Smooth muscle cell (in vitro differentiated cells): Measurements from ENCODE around the gene STEAP1B. TPM values are rescaled to one million over a fixed set of nuclear protein-coding genes. Genes with fewer than 3 reads are reported as not detected.

Experiments used
- DNase-seq: peaks from one replicate; lab custom pipeline; 2025; ENCODE audit not compliant: unreplicated experiment; lab: John Stamatoyannopoulos, UW
- H2AFZ ChIP-seq: fragments of 200-600 bp; sonication (generic); 2 replicates; pipeline ENCODE4 v1.6.0; 2016; ENCODE audit warnings: antibody characterized with exemption, low read depth, mild to moderate bottlenecking
- H3F3A ChIP-seq: fragments of 200-600 bp; sonication (generic); 2 replicates; pipeline ENCODE4 v1.6.0; 2017; ENCODE audit warnings: antibody characterized with exemption, low read depth
- H3K27ac ChIP-seq: fragments of 200-600 bp; sonication (generic); 2 replicates; pipeline ENCODE4 v1.5.1; 2016; ENCODE audit warnings: low read depth, mild to moderate bottlenecking
- H3K27me3 ChIP-seq: fragments of 200-600 bp; sonication (generic); 2 replicates; pipeline ENCODE4 v1.6.1; 2016; ENCODE audit warnings: low read depth, mild to moderate bottlenecking
- H3K36me3 ChIP-seq: fragments of 200-600 bp; sonication (generic); 2 replicates; pipeline ENCODE4 v1.5.1; 2016; ENCODE audit warnings: low read depth
- H3K4me1 ChIP-seq: fragments of 200-600 bp; sonication (generic); 2 replicates; pipeline ENCODE4 v1.5.1; 2016; ENCODE audit warnings: low read depth
- H3K4me2 ChIP-seq: fragments of 200-600 bp; sonication (generic); 2 replicates; pipeline ENCODE4 v1.6.0; 2016; ENCODE audit warnings: mild to moderate bottlenecking
- H3K4me3 ChIP-seq: fragments of 200-600 bp; sonication (generic); 2 replicates; pipeline ENCODE4 v1.5.1; 2016; ENCODE audit warnings: mild to moderate bottlenecking
- H3K79me2 ChIP-seq: fragments of 200-600 bp; sonication (generic); 2 replicates; pipeline ENCODE4 v1.6.0; 2016; ENCODE audit warnings: low read depth, mild to moderate bottlenecking
- H3K9ac ChIP-seq: fragments of 200-600 bp; sonication (generic); 2 replicates; pipeline ENCODE4 v1.6.0; 2016; ENCODE audit warnings: low read depth
- H3K9me3 ChIP-seq: fragments of 200-600 bp; sonication (generic); replicated peaks from 2 replicates; pipeline ENCODE4 v1.5.1; 2016; ENCODE audit warnings: low read depth
- H4K20me1 ChIP-seq: fragments of 200-600 bp; sonication (generic); 2 replicates; pipeline ENCODE4 v1.6.0; 2016; ENCODE audit warnings: low read depth
- CTCF ChIP-seq: fragments of 200-600 bp; sonication (generic); IDR thresholded peaks from 2 replicates; pipeline ENCODE4 v1.5.1; 2017; ENCODE audit warnings: borderline replicate concordance, mild to moderate bottlenecking, antibody characterized with exemption; ENCODE audit not compliant: insufficient read depth, poor library complexity, severe bottlenecking
- whole genome bisulfite sequencing: methylation state at CpG from one replicate; pipeline ENCODE4 v1.1.7; 2016; ENCODE audit warnings: low lambda C conversion rate; 5-methylcytosine and 5-hydroxymethylcytosine counted together
- polyA plus RNA-seq: library from polyadenylated mRNA; unstranded; fragments of >200 nt; fragmentation: Nextera tagmentation; extraction: Ambion mirVana; gene quantifications from 2 replicates; pipeline ENCODE4 v1.2.1, GENCODE V29; 2016
- total RNA-seq: library from RNA; depleted of rRNA; stranded (reverse); fragments of >200 nt; gene quantifications from 2 replicates; pipeline ENCODE4 v1.2.3, GENCODE V29; 2014

The STEAP1B gene
- total and polyA plus RNA-seq, 2 experiments from 2014 or later: 0.40 TPM; not detected in 1

DNA sequence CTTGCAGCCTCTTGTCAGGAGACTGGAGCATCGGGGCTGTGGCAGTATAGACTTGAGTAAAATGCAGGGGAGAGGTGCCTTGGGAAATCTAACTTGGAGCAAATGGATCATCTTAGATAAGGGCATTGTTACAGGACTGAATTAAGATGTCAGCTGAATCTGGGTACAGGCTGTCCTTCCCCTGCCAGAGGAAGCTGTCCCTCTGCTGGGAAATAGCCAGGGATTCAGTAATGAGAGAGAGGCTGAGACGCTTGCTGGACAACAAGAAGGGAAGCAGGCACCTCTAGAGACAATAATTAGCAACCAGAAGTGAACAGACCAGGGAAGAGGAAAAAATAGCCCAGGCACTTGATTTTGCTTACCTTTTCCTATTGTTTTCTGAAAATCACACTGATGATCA is 122.3 kb downstream of the STEAP1B start:
- no peaks in the 10 kb centered on the region for H4K20me1 ChIP-seq
- WGBS: 61% methylated on average over 2 of the region's 2 CpGs

GRCh38 chr7:22375359-22376048 is 124.5 kb downstream of the STEAP1B start:
- Histone ChIP-seq H3K4me1 (no peaks in the 10 kb centered on the region), H2AFZ (no peak overlapping the region), H3K4me2 (no peak overlapping the region), H3K27me3 (peaks cover 8% of the 10 kb centered on the region), H4K20me1 (no peaks in the 10 kb centered on the region), H3K36me3 (no peaks in the 10 kb centered on the region), H3K9me3 (no peaks in the 10 kb centered on the region), H3K27ac (no peak overlapping the region), H3K4me3 (no peak overlapping the region), H3K9ac (no peak overlapping the region), H3K79me2 (no peaks in the 10 kb centered on the region), H3F3A (no peaks in the 10 kb centered on the region)
- DNase-seq: no peak
- no peak for TF ChIP-seq CTCF
- WGBS: 80% methylated on average over 2 of the region's 2 CpGs

More for the DNA sequence above, 122.3 kb downstream of the STEAP1B start:
- no peak for TF ChIP-seq CTCF
- H3K9me3 ChIP-seq: no peaks in the 10 kb centered on the region
- H3K36me3 ChIP-seq: no peaks in the 10 kb centered on the region
- H2AFZ ChIP-seq: no peak overlapping the region
- no peaks in the 10 kb centered on the region for H3F3A ChIP-seq
- H3K4me3 ChIP-seq: no peak overlapping the region
- DNase-seq: no peak
- H3K4me2 ChIP-seq: no peak overlapping the region
- no peaks in the 10 kb centered on the region for H3K4me1 ChIP-seq
- no peaks in the 10 kb centered on the region for H3K27me3 ChIP-seq
- H3K9ac ChIP-seq: no peak overlapping the region
- H3K79me2 ChIP-seq: no peaks in the 10 kb centered on the region
- H3K27ac ChIP-seq: no peak overlapping the region

- Histone ChIP-seq H3K27ac (no peak overlapping the region), H4K20me1 (no peaks in the 10 kb centered on the region), H3K27me3 (peaks cover 8% of the 10 kb centered on the region), H3F3A (no peaks in the 10 kb centered on the region), H3K4me2 (no peak overlapping the region), H3K79me2 (no peaks in the 10 kb centered on the region), H3K4me1 (no peaks in the 10 kb centered on the region), H2AFZ (no peak overlapping the region), H3K9ac (no peak overlapping the region), H3K36me3 (no peaks in the 10 kb centered on the region), H3K9me3 (no peaks in the 10 kb centered on the region), H3K4me3 (no peak overlapping the region)
- 94% methylated on average over 2 of the region's 2 CpGs for WGBS
- no peak for TF ChIP-seq CTCF
- DNase-seq: no peak
Observed at GRCh38 chr7:22373911-22374310, 126.1 kb downstream of the STEAP1B start.

GRCh38 chr7:22373388-22373787 is 126.6 kb downstream of the STEAP1B start:
- Histone ChIP-seq H3K36me3 (no peaks in the 10 kb centered on the region), H3F3A (no peaks in the 10 kb centered on the region), H3K79me2 (no peaks in the 10 kb centered on the region), H4K20me1 (no peaks in the 10 kb centered on the region), H3K9me3 (no peaks in the 10 kb centered on the region), H3K4me2 (no peak overlapping the region), H3K9ac (no peak overlapping the region), H3K4me1 (no peaks in the 10 kb centered on the region), H2AFZ (no peak overlapping the region), H3K27me3 (peaks cover 8% of the 10 kb centered on the region), H3K27ac (no peak overlapping the region), H3K4me3 (no peak overlapping the region)
- no peak for TF ChIP-seq CTCF
- 76% methylated on average over 3 of the region's 3 CpGs for WGBS
- no peak for DNase-seq
